Erythroblast (primary cell): Measurements from ENCODE around the gene YWHAG.

Experiments
- GATA1 ChIP-seq: IDR thresholded peaks from 2 replicates; pipeline ENCODE4 v1.6.1; 2011; ENCODE audit warnings: low read depth, mild to moderate bottlenecking, control low read depth, low read length, moderate library complexity
- POLR2A ChIP-seq: IDR thresholded peaks from 2 replicates; pipeline ENCODE4 v1.6.1; 2011; ENCODE audit warnings: mild to moderate bottlenecking, low read length

DNA sequence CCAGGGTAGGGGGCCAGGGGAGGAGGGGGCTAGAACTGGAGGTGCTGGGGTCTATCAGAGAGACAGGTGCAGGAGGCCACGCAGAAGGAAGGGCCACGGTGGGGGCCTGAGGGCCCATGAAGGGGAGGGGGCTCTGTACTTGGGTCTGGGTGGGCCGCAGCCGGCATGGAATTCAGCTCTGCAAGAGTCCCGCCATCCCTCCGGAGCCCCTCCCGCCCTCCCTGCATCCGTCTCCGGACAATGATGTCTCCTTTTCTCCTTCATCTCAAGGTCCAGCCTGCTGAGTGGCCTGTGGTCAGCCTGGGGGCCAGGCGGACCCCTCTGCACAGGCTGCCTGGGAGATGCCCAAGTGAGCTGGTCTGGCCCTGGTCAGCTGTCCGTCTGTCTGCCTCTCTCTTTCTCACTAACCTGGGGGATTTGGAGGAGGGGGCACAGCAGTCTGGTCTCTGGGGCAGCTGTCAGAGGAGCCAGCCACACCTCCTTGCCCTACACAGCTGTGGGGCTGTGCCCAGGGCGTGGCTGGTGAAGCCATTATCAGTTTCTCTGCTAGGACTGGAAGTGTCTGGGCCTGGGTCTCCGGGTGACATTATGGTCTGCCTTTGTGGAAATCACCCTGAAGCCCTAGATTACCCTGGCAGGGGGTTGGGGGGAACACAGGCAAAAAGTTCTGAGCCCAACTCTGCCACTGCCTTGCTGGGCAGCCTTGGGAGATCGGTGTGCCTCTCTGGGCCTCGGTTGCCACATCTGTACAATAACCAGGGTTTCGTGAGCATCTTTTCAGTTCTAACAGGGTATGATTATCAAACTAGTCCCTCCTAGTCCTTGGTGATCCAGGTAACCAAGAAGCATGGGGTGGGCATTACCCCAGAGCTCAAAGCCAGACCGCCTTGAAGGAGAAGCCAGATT, 75.3 kb downstream of the YWHAG start:
- TF ChIP-seq POLR2A (no peak), GATA1 (no peak)
